Medulla oblongata (tissue), 1 donor: ENCODE data around the gene HOXC9.

Experiments used
- DNase-seq: peaks from one replicate; pipeline ENCODE4 v3.0.0-alpha.2; 2015; ENCODE audit errors: extremely low spot score

HOXC9 gene

GRCh38 chr12:54028314-54029201, 28.6 kb downstream of the HOXC9 start, which contains the start of gene HOXC6:
Gene HOXC6 (plus strand): TSS chr12:54028440. CDS start chr12:54028522, 82 bp downstream.
- DNase-seq, result peak; percentile 86

GRCh38 chr12:54029529-54030441, 29.8 kb downstream of the HOXC9 start:
- DNase-seq, result no peak

GRCh38 chr12:54030442-54030801, 30.5 kb downstream of the HOXC9 start:
- DNase-seq, result no peak

- DNase-seq, result no peak
Measured at GRCh38 chr12:54030889-54031471, 31.0 kb downstream of the HOXC9 start.

- no peak for DNase-seq
Measured at GRCh38 chr12:54031480-54031879, 31.5 kb downstream of the HOXC9 start.

DNA sequence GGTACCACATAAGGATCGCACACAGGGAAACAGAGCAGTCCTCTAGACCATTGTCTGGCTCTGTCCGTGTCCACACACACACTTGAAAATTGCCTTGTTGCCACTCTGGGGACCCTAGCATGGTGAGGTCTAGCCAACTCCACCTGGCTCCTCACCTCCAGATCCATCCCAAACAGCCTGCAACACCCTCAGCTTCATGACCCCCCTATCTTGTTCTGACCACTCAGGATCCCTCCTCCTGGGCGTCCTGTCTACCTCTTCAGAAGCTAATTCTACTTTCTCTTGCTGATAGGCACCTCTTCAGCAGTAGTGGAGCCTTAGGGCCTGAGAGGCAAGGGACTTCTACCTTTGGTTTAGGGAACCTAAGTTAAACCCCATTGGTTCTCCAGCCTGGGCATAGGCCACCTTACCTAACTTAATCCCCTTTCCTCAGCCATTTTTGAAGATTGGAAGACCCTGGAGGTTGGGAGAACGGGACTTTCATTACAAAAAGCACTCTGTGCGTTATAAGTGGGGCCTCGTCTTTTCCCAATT, 32.2 kb downstream of the HOXC9 start:
- DNase-seq, result no peak

GRCh38 chr12:54032627-54033100, 32.7 kb downstream of the HOXC9 start, which contains the start of gene HOXC5:
Gene HOXC5 (plus strand): TSS chr12:54033050. CDS start chr12:54033123, 73 bp downstream.
- peak; percentile 89 for DNase-seq

DNA sequence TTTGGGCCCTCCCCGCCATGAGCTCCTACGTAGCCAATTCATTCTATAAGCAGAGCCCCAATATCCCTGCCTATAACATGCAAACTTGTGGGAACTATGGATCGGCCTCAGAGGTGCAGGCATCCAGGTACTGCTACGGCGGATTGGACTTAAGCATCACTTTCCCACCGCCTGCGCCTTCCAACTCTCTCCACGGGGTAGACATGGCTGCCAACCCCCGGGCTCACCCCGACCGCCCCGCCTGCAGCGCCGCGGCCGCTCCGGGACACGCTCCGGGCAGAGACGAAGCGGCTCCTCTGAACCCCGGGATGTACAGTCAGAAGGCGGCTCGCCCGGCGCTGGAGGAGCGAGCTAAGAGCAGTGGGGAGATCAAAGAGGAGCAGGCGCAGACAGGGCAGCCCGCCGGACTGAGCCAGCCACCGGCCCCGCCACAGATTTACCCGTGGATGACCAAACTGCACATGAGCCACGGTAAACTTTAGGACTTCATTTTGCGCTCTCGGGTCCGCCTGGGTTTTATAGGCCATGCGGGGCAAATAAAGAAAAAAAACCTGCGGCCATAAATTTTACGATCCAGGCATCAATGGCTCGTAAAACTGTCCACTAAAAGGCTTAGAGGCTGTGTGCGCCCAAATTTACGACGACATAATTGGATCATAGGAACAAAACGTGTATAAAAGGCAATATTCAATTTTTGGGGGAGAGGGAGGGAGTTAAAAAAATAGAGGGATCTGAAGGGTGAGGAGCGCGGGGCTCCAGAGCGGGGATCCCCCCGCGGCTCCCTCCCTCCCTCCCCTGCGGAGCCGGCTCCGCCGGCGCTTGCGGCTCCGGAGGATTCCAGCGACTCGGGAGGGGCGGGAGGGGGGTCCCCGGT, 33.4 kb downstream of the HOXC9 start:
- DNase-seq, result peak; percentile 50

DNA sequence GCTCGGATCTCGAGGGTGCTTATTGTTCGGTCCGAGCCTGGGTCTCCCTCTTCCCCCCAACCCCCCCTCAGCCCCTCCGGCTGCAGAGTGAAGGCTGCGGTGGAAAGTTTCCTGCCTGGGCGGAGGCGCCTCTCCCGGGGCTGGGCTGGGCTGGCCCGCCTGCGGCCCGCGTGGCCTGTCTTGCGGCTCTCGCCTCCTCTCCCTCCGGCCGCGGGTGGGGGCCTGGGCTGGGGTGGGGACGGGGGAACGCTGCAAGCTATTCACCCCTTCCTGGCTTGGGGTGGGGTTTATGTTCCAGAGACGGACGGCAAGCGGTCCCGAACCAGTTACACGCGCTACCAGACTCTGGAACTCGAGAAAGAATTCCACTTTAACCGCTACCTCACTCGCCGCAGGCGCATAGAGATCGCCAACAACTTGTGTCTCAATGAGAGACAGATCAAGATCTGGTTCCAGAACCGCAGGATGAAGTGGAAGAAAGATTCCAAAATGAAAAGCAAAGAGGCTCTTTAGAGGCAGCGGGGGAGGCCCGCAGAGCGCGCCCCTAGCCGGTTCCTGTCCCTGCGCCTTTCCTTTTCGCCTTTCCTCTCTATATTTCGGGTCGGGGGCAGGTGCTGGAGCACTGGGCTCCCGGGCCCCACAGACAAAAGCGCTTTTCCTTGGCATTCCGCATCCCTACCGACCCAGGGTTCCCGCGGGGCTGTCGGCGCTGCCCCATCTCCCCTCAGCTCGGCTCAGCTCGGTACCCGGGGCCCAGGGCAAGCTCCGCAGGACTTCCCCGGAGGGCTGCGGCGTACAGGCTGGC, 34.2 kb downstream of the HOXC9 start:
- peak; percentile 35 for DNase-seq

- no peak for DNase-seq
Measured at GRCh38 chr12:54034785-54035310, 34.9 kb downstream of the HOXC9 start.

DNA sequence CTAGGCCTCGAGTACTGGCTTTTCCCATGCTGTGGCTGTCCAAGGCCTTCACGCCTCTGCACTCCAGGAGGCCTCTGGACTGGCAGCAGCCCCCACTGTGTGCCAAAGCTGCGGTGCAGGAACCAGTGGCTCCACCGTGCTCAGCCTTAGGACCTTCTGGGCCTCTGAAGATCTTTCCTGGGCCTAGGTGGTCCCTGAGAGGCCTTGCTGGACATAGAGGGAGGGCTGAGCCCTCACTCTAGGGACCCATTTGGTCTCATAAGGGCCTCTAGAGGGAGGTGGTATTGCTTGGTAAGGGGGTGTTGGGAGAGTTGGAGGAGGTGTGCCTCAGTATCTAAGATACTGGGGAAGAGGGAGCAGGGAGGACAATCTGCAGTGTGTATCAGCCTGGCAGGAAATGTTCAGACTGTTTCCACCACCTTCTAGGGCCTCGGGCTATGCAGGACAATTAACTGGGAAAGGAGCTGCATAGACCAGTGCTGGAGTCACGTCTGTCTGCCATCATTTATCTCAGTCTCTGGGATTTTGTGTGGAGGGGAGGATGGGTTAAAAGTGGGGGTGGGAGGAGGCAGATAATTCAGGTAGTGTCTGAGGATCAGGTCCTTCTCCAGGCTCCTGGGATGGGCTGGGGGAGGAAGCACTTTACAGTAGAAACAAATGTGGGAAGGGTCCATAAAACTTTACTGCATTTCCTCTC, 35.8 kb downstream of the HOXC9 start:
- DNase-seq, result no peak

DNA sequence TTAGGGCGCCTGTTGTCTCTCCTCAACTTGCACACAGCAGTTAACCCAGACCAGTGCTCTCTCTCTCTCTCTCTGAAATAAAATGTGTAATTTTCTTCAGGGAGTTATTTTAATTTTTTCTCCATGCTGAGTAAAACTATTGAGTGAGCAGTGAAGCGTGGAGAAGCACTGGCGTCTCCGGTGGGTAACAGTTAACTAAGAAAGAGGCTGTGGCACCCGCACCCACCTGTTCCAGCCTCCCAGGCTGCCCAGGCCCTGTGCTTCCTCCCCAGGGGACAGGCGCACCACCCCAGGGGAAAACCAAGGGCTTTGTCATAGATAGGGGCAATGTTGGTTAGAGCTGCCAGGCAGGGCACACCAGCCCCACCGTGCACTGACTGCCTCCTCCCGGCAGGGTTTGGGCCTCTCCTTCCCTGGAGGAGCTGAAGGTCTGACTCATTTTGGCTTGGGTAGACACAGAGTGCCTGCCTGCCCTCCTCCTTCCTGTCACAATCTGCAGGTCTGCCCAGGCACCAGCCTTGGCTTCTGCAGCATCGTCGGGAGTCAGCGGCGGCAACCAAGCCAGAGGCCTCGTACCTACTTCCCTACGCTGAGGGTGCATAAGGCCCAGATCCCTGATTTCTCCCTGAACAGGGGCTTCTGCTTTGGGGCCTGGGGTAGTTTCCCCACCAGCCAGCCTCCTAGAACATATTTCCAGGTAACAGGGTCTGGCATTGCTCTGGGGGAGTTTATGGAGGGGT, 36.8 kb downstream of the HOXC9 start:
- no peak for DNase-seq

DNA sequence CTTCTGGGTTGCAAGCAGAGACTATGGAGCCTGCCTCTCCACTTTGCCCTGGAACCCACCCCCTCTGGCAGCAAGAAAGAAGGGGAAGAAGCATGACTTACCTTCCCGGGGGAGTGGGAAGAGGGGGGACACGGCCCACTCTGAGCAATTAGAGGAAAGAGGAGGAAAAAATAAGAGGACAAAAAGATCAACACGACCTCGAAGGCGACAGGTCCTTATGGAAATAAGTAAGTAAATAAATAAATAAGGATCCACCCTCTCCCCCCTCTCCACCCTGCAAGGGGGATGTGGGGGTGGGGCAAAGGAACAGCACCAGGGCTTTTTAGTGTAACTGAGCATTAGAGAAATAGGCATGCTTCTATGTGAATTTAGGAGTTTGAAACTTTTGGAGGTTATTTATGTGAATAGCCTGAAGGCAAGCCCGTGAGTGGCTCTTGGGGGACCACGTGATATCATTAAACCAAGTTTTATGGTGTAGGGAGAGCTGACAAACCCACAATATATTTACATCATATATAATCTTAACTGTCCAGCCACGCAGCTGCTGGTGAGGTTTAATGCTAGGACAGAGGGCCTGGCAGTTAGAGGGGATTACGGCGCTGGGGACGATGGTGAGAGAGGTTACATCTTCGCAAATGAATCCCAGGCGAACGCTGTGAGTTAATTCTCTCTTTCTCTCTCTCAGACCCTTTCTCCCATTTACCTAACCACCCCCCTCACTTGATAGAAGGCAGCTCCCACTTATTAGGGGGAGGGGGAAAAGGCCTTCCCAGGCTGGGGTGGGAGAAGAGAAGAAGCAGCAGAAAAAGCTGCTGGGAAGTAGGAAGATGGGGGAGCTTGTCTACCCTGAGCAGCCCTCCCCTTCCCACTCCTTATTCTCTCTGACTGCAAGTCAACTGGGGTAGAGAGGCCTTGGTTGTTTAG, 37.7 kb downstream of the HOXC9 start:
- no peak for DNase-seq

- no peak for DNase-seq
Measured at GRCh38 chr12:54038284-54038870, 38.4 kb downstream of the HOXC9 start.

DNA sequence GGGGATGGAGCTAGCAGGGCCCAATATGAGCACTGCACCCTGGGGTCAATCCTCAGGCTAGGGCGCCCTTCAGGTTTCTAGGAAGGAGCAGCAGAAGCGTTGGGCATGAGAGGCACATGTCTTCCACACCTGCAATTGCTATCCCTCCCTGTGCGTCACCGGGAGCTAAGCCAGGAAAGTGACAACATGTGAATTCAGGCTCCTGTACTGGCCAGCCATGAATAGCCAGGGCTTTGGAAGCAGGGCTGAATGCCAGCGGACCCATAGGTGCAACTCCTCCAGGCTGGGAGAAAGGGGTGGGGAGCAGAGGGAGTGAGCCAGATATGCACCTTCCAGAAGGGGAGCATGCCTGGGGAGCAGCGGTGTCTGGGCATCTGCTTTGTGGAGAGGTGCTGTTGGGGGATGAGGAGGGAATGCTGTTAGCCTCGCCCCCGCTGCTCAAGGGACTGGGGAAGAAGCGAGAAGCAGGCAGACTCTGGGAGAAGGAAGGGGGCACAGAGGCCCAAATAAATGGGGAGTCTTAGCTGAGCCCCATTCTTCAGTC, 39.0 kb downstream of the HOXC9 start:
- DNase-seq, result no peak

GRCh38 chr12:54039417-54040147, 39.6 kb downstream of the HOXC9 start:
- no peak for DNase-seq
